Stomach (tissue), 4 donors: ENCODE results near the gene JCAD.

Experiments used
- CTCF ChIP-seq, 7 experiments: fragments of 450-650 bp in 4 of 7; fragments of 200-600 bp in 3 of 7; sonication (generic) in 3 of 7; IDR thresholded peaks; one replicate each; pipeline ENCODE4 v1.5.1; 2016 to 2019; ENCODE audit warnings: antibody characterized with exemption in 7 of 7, control low read depth in 2 of 7, mild to moderate bottlenecking in 1 of 7
- EP300 ChIP-seq: sonication (generic); formaldehyde crosslinking; IDR thresholded peaks from one replicate; pipeline ENCODE4 v1.6.1; 2017; ENCODE audit warnings: antibody characterized with exemption

- TF ChIP-seq CTCF (IDR thresholded peaks at IDR 0.05) (no peak), EP300 (no peak)
These were observed 15.7 kb downstream of the JCAD start for GRCh38 chr10:30043476-30044270.
